ENCODE results near the gene SAE1.

- no peak for TF ChIP-seq EZH2 (IDR thresholded peaks at IDR 0.05; ENCODE audit: borderline replicate concordance, low read length)
- TF ChIP-seq, protein P1, sequence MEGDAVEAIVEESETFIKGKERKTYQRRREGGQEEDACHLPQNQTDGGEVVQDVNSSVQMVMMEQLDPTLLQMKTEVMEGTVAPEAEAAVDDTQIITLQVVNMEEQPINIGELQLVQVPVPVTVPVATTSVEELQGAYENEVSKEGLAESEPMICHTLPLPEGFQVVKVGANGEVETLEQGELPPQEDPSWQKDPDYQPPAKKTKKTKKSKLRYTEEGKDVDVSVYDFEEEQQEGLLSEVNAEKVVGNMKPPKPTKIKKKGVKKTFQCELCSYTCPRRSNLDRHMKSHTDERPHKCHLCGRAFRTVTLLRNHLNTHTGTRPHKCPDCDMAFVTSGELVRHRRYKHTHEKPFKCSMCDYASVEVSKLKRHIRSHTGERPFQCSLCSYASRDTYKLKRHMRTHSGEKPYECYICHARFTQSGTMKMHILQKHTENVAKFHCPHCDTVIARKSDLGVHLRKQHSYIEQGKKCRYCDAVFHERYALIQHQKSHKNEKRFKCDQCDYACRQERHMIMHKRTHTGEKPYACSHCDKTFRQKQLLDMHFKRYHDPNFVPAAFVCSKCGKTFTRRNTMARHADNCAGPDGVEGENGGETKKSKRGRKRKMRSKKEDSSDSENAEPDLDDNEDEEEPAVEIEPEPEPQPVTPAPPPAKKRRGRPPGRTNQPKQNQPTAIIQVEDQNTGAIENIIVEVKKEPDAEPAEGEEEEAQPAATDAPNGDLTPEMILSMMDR (conservative IDR thresholded peaks at IDR 0.05 in 1 of 2, IDR thresholded peaks at IDR 0.05 in 1 of 2; ENCODE audit: extremely low read depth in 1 of 2, insufficient read depth in 1 of 2, low read depth in 1 of 2, low read length in 2 of 2) = no peak
Observed at GRCh38 chr19:47082493-47082892, 48.1 kb upstream of the SAE1 start.

Measured in mammary epithelial cell (primary cell).